ENCODE measurements around the gene SORBS1. TPM values are rescaled to one million over a fixed set of nuclear protein-coding genes. Genes with fewer than 3 reads are reported as not detected.

SORBS1 gene
- total and polyA plus RNA-seq, 2 donors (not counting 1 experiment from before 2014, with no cell fraction given): 0.21 to 1.5 TPM

- ATAC-seq (ENCODE audit: low read depth) (no peak), DNase-seq (no peak)
- Histone ChIP-seq H3K4me3 (ENCODE audit: control extremely low read depth in 1 of 5, extremely low read depth in 1 of 5, insufficient read depth in 1 of 5, low read depth in 2 of 5, low read length in 4 of 5) (no peak overlapping the region), H4K20me1 (ENCODE audit: control insufficient read depth, insufficient read depth, low read length, poor library complexity, severe bottlenecking) (no peaks in the 10 kb centered on the region), H3K36me3 (replicated peaks in 1 of 2; ENCODE audit: control extremely low read depth in 1 of 2, control insufficient read depth in 1 of 2, extremely low read depth in 1 of 2, insufficient read depth in 2 of 2, low read length in 1 of 2) (no peaks in the 10 kb centered on the region), H2AFZ (ENCODE audit: insufficient read depth, low read depth, low read length, poor library complexity, severe bottlenecking) (no peak overlapping the region), H3K27ac (ENCODE audit: low read length in 2 of 2) (no peak overlapping the region), H3K9ac (ENCODE audit: low read length) (no peak overlapping the region), H3K79me2 (ENCODE audit: control insufficient read depth, insufficient read depth, low read length) (no peaks in the 10 kb centered on the region), H3K9me3 (ENCODE audit: control extremely low read depth in 1 of 3, control insufficient read depth in 2 of 3, insufficient read depth in 1 of 3, low read length in 2 of 3) (no peaks in the 10 kb centered on the region), H3K27me3 (replicated peaks in 1 of 4; ENCODE audit: control extremely low read depth in 1 of 4, control insufficient read depth in 3 of 4, insufficient read depth in 4 of 4, low read length in 3 of 4) (peaks cover 0 to 9% (median 0%) of the 10 kb centered on the region in 4 experiments), H3K4me1 (ENCODE audit: control insufficient read depth in 2 of 2, insufficient read depth in 2 of 2, low read length in 2 of 2) (no peaks in the 10 kb centered on the region), H3K4me2 (replicated peaks; ENCODE audit: low read depth, low read length, poor library complexity, severe bottlenecking) (no peak overlapping the region)
- Mint-ChIP-seq H3K4me1 (no peaks in the 10 kb centered on the region), H3K9me3 (ENCODE audit: insufficient read depth) (no peaks in the 10 kb centered on the region), H3K27me3 (peaks cover 32% of the 10 kb centered on the region), H3K4me3 (no peak overlapping the region), H3K27ac (no peak overlapping the region)
- TF ChIP-seq EZH2 (IDR thresholded peaks at IDR 0.05; ENCODE audit: borderline replicate concordance, insufficient read depth, low read depth, low read length, poor library complexity, severe bottlenecking) (no peak), CTCF (IDR thresholded peaks at IDR 0.05) (no peak)
- ChIA-PET POLR2A (no interaction called here), CTCF (no interaction called here)
- WGBS (ENCODE audit: insufficient coverage): 89% methylated on average over 5 of the region's 6 CpGs
- intact Hi-C loops (cut with micrococcal nuclease): no loop called here
Observed at GRCh38 chr10:95573964-95574604, 12.9 kb upstream of the SORBS1 start.

DNA sequence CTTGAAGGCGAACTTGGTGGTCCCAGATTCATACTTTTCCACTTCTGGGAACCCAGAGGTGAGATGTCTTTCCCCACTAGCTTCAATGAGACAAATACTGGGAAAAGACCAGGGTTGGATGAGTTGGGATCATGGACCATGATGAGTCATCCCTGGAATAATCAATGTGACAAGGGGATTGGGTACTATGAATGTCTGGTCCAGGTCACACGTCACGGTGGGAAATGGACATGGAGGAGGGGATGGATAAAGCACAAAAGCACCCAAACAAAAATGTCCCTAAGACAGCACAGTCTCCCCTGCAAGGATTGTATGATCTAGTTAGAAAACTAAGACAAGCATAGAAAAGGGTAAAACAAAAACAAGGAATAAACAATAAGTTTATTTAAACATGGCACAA is 12.4 kb upstream of the SORBS1 start:
- Mint-ChIP-seq H3K27me3 (peaks cover 26% of the 10 kb centered on the region), H3K4me3 (no peak overlapping the region), H3K27ac (no peak overlapping the region), H3K9me3 (ENCODE audit: insufficient read depth) (no peaks in the 10 kb centered on the region), H3K4me1 (no peaks in the 10 kb centered on the region)
- ChIA-PET CTCF (no interaction called here), POLR2A (no interaction called here)
- TF ChIP-seq EZH2 (IDR thresholded peaks at IDR 0.05; ENCODE audit: borderline replicate concordance, insufficient read depth, low read depth, low read length, poor library complexity, severe bottlenecking): no peak
- TF ChIP-seq CTCF (IDR thresholded peaks at IDR 0.05): no peak
- Histone ChIP-seq H4K20me1 (ENCODE audit: control insufficient read depth, insufficient read depth, low read length, poor library complexity, severe bottlenecking) (no peaks in the 10 kb centered on the region), H3K9me3 (ENCODE audit: control extremely low read depth in 1 of 3, control insufficient read depth in 2 of 3, insufficient read depth in 1 of 3, low read length in 2 of 3) (no peaks in the 10 kb centered on the region), H3K36me3 (replicated peaks in 1 of 2; ENCODE audit: control extremely low read depth in 1 of 2, control insufficient read depth in 1 of 2, extremely low read depth in 1 of 2, insufficient read depth in 2 of 2, low read length in 1 of 2) (no peaks in the 10 kb centered on the region), H3K27me3 (replicated peaks in 1 of 4; ENCODE audit: control extremely low read depth in 1 of 4, control insufficient read depth in 3 of 4, insufficient read depth in 4 of 4, low read length in 3 of 4) (peaks cover 0 to 6% (median 0%) of the 10 kb centered on the region in 4 experiments), H3K9ac (ENCODE audit: low read length) (no peak overlapping the region), H3K4me1 (ENCODE audit: control insufficient read depth in 2 of 2, insufficient read depth in 2 of 2, low read length in 2 of 2) (no peaks in the 10 kb centered on the region), H3K4me2 (replicated peaks; ENCODE audit: low read depth, low read length, poor library complexity, severe bottlenecking) (no peak overlapping the region), H2AFZ (ENCODE audit: insufficient read depth, low read depth, low read length, poor library complexity, severe bottlenecking) (no peak overlapping the region), H3K4me3 (ENCODE audit: control extremely low read depth in 1 of 5, extremely low read depth in 1 of 5, insufficient read depth in 1 of 5, low read depth in 2 of 5, low read length in 4 of 5) (no peak overlapping the region), H3K79me2 (ENCODE audit: control insufficient read depth, insufficient read depth, low read length) (no peaks in the 10 kb centered on the region), H3K27ac (ENCODE audit: low read length in 2 of 2) (no peak overlapping the region)
- DNase-seq: no peak
- intact Hi-C loops (cut with micrococcal nuclease): no loop called here
- no peak for ATAC-seq (ENCODE audit: low read depth)
- no CpG with 5 or more reads among the region's 3 CpGs for WGBS (ENCODE audit: insufficient coverage)
